ENCODE data around the gene CLSTN1.
"Not testable (repeated sequence)": the region's sequence is repeated elsewhere in the genome, so short reads cannot be mapped to it uniquely, and the experiment has no call there.

The CLSTN1 gene

GRCh38 chr1:9794081-9794480 is 29.7 kb downstream of the CLSTN1 start:
- DNase-seq: no peak

DNA sequence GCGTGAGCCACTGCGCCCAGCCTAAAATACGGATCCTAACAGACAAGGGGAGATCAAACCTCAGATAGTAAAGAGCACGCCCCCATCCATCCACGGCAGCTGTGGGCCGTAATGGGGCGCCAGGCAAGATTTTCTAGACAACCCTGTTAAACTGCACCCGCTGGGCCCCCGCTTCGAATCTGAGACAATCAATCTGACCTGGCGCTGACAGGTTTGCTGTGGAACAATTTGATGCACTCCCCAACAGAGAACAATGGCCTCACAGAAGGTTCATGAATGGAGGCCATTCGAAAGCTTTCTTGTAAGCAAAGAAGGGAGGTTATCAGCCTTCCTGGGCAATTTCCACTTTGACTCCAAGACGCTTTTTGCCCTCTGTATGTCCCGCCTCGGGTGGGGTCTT is 30.5 kb downstream of the CLSTN1 start:
- no peak for DNase-seq

GRCh38 chr1:9792156-9793042 is 31.4 kb downstream of the CLSTN1 start:
- DNase-seq: no peak

DNA sequence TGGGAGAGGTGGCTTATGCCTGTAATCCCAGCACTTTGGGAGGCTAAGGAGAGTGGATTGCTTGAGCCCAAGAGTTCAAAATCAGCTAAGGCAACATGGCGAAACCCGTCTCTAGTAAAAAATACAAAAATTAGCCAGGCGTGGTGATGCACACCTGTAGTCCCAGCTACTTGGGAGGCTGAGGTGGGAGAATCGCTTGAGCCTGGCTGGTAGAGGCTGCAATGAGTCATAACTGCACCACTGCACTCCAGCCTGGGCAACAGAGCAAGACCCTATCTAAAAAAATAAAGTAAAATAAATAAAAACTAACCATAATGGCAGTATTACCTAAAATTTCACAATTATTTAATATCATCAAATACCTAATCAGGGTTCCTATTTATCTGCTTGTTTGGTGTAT is 34.1 kb downstream of the CLSTN1 start:
- not testable (repeated sequence) for DNase-seq

DNA sequence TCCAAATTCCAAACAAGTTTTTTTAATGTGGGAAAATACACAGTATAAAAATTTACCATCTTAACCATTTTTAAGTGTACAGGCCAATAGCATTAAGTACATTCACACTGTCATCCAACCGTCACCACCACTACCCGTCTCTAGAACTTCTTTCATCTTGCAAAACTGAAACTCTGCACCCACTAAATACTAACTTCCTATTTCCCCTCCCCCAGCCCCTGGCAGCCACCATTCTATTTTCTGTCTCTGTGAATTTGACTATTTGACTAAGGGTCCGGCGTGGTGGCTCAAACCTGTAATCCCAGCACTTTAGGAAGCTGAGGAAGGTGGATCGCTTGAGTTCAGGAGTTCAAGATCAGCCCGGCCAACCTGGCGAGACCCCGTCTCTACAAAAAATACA is 36.1 kb downstream of the CLSTN1 start:
- peak; percentile 41 to 45 for DNase-seq

- no peak for DNase-seq
These were observed 38.4 kb downstream of the CLSTN1 start for GRCh38 chr1:9785406-9785805.

DNA sequence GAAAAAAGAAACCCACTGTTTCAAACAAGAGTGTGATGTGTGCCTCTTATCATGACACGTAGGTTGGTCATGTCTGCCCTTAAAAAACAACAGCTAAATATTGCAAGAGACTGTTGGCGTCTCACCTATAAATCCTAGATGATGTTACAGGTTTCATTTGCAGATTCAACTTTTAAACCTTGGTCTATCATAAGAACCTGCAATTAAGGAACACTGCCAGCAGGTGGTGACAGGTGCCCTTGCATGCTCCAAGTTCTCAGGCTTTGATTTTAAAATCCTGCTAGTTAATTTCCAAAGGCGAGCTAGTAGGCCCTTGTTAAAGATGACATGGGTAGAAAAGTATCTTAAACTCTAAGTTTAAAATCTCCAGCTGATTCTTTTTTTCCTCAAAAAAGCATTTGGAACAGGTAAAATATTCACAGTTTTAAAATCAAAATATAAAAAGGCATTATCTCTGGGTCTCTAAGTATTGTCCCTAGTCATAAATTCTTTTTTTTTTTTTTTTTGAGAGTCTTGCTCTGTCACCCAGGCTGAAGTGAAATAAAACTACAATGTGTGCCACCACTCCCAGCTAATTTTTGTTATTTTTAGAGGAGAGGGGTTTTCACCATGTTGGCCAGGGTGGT is 39.1 kb downstream of the CLSTN1 start:
- DNase-seq: peak; percentile 58 to 75

DNA sequence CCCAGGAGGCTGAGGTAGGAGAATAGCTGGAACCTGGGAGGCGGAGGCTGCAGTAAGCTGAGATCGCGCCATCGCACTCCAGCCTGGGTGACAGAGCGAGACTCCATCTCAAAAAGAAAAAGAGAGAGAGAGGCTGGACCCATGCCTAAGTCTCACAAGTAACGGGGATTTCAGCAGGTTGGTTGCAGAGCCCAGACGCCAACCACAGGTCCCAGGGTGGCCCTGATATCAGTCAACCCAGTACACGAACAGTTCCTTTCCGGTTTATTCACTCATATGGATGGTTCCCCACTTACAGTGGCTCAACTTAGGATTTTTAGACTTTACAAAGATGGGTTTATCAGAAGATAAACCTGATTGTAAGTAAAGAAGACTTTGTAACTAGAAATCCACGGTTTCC is 40.9 kb downstream of the CLSTN1 start:
- DNase-seq: no peak

- DNase-seq: no peak
These were observed 41.5 kb downstream of the CLSTN1 start for GRCh38 chr1:9782116-9782751.

DNA sequence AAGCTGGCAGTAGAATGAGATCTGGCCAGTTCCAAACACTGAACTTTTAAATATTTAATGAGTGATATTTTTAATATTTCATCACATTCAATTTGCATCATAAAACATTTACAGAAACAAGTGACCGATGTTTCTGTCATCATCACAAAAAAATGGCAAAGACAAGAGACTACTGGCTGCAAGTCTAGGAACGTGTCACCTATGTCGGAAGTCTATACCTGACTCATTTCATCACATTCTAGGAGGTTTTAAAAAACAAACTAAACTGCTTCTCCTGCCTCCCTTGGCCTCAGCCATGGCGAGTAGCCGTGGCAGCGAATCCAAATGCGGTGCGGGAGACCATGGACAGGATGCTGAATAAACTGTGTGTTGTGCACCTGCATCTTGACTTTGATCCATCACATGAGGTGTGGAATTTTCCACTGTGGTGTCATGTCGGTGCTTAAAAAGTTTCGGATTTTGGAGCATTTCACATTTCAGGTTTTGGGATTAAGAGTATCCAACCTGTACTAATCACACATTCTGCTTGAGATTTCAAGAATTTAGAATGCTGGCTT is 43.1 kb downstream of the CLSTN1 start:
- no peak for DNase-seq

GRCh38 chr1:9778905-9779304 is 44.9 kb downstream of the CLSTN1 start:
- DNase-seq: no peak

DNA sequence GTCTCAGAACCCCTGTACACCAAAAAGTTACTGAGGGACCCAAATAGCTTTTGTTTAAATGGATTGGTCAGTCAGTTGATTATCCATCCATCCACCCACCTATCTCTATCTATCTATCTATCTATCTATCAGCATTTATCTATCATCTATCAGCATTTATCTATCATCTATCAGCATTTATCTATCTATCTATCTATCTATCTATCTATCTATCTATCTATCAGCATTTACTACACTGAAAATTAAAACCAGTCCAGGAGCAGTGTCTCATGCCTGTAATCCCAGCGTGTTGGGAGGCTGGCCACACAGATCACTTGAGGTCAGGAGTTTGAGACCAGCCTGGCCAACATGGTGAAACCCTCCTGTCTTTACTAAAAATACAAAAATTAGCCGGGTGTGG is 47.1 kb downstream of the CLSTN1 start:
- no peak for DNase-seq

DNA sequence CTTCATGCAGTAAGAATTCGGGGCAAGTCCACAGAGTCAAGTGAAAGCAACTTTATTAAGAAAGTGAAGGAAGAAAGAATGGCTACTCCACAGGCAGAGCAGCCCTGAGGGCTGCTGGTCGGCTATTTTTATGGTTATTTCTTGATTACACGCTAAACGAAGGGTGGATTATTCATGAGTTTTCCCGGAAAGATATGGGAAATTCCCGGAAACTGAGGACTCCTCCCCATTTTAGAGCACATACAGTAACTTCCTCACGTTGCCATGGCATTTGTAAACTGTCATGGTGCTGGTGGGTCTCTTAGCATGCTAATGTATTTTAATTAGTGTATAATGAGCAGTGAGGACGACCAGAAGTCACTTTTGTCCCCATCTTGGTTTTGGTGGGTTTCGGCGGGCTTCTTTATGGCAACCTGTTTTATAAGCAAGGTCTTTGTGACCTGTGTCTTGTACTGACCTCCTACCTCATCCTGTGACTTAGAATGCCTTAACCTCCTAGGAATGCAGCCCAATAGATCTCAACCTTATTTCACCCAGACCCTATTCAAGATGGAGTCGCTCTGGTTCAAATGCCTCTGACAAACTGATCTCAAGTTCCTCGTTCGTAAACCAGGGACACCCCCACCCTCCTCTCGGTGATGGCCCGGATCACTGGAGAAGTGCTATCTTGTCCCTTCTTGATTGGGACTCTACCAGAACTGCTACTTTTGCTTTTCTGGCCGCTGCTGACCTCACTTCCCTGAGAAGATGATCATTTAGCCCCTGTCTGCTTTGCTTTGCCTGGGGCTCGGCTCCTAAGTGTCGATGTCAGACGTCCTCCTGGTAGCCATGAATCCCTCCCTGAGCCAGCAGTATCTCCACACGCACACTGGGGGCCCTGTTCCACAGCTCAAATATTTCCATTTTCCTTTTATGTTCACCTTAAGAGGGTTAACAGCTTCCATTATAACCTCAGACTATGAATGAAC is 48.8 kb downstream of the CLSTN1 start:
- DNase-seq: no peak

GRCh38 chr1:9770298-9770697 is 53.5 kb downstream of the CLSTN1 start:
- DNase-seq: no peak

GRCh38 chr1:9768983-9769382 is 54.8 kb downstream of the CLSTN1 start:
- no peak for DNase-seq

DNA sequence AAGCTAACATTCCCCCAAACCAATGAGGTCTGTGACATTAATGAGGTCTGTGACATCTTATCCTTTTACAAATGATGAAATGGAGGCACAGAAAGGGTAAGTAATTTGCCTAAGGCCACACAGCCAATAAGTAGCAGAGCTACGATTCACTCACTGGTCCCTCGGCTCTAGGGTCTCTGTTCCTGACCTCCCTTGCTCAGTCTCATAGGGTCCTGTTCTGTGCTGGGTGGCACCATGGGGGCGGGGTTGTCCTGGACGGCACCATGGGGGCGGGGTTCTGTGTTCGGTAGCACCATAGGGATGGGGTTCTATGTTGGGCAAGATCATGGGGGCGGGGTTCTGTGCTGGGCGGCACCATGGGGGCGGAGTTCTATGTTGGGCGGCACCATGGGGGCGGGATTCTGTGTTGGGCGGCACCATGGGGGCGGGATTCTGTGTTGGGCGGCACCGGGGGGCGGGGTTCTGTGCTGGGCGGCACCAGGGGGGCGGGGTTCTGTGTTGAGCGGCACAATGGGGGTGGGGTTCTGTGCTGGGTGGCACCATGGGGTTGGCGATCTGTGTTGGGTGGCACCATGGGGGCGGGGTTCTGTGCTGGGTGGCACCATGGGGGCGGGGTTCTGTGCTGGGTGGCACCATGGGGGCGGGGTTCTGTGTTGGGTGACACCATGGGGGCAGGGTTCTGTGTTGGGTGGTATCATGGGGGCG is 55.6 kb downstream of the CLSTN1 start:
- DNase-seq: no peak

DNA sequence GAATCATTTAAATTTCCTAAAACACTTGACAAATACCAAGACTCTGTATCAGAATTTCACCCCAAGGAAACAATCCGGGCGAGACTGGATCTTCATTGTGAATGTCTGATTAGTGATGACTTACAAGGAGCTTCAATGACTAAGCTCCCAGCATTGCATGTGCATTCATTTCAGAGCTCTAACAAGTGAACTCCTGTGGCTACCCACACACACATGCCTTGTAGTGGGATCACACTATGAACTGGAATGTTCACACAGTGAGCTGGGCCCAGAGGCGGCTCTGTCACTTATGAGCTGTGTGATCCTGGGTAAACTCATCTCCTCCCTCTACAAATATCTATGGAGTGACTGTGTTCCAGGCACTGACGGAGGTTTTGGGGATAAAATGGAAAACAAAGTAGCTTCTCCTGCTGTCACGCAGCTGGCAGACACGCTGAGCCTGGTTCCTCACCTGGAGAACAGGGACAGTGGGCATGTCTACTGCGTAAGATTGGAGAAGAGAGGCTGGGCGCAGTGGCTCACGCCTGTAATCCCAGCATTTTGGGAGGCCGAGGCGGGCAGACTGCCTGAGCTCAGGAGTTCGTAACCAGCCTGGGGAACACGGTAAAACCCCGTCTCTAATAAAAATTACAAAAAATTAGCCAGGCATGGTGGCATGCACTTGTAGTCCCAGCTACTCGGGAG is 56.9 kb downstream of the CLSTN1 start:
- no peak for DNase-seq

GRCh38 chr1:9764550-9764949 is 59.2 kb downstream of the CLSTN1 start:
- no peak for DNase-seq

- DNase-seq: no peak
These were observed 59.9 kb downstream of the CLSTN1 start for GRCh38 chr1:9763914-9764313.

DNA sequence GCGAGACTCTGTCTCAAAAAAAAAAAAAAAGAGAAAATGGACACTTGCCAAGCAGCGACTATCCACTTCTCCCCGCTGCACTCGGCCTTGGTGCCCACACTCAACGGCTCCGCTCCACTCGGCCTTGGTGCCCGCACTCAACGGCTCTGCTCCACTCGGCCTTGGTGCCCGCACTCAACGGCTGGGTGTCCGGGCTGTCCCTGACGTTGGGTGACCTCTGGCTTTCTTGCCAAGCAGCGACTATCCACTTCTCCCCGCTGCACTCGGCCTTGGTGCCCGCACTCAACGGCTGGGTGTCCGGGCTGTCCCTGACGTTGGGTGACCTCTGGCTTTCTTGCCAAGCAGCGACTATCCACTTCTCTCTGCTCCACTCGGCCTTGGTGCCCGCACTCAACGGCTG is 61.3 kb downstream of the CLSTN1 start:
- DNase-seq: not testable (repeated sequence)

GRCh38 chr1:9761855-9762254 is 61.9 kb downstream of the CLSTN1 start:
- no peak for DNase-seq

Measured in activated CD4-positive, alpha-beta T cell treated with anti-CD3 and anti-CD28 coated beads for 4 hours (primary cell).